H1 (cell line): Measurements from ENCODE around the gene GJC2. TPM values are rescaled to one million over a fixed set of nuclear protein-coding genes. Genes with fewer than 3 reads are reported as not detected.

Experiments
- CTCF ChIA-PET: fragments of 300-600 bp; sonication (Branson Sonifier 250); formaldehyde crosslinking; loops from one replicate; lab custom pipeline; 2021; ENCODE audit not compliant: partially characterized antibody; lab: Charles Lee
- POLR2A ChIA-PET: fragments of 300-600 bp; sonication (Branson Sonifier 250); formaldehyde crosslinking; loops from one replicate; lab custom pipeline; 2021; ENCODE audit warnings: inconsistent platforms; ENCODE audit not compliant: partially characterized antibody; lab: Charles Lee
- DNase-seq, 2 experiments: peaks; one replicate each; pipeline versions ENCODE4 v3.0.0 to v3.0.0-alpha.2; 2010 to 2022; ENCODE audit warnings: low spot score in 2 of 2, low read depth in 1 of 2, mixed read lengths in 1 of 2
- FAIRE-seq: peaks from 2 replicates; lab custom pipeline; 2011; peaks lifted over from hg19 to GRCh38; lab: Jason Lieb, UNC
- H2AFZ ChIP-seq: 2 replicates; pipeline ENCODE4 v1.8.1; 2012; ENCODE audit warnings: low read length, inconsistent platforms
- H2AK5ac ChIP-seq: 2 replicates; pipeline ENCODE4 v1.6.1; 2013; ENCODE audit warnings: low read depth, low read length
- H2BK120ac ChIP-seq: replicated peaks from 2 replicates; pipeline ENCODE3; 2013; ENCODE audit warnings: low read depth, low read length, inconsistent platforms
- H2BK12ac ChIP-seq: 2 replicates; pipeline ENCODE4 v1.6.1; 2013; ENCODE audit warnings: low read depth, low read length
- H2BK15ac ChIP-seq: 2 replicates; pipeline ENCODE4 v1.6.1; 2013; ENCODE audit warnings: low read length
- H2BK20ac ChIP-seq: 2 replicates; pipeline ENCODE4 v1.6.1; 2013; ENCODE audit warnings: low read length
- H2BK5ac ChIP-seq: 2 replicates; pipeline ENCODE4 v1.6.1; 2013; ENCODE audit warnings: low read depth, low read length
- H3K14ac ChIP-seq: 2 replicates; pipeline ENCODE4 v1.6.1; 2013; ENCODE audit warnings: inconsistent platforms; ENCODE audit not compliant: insufficient read length
- H3K18ac ChIP-seq: 2 replicates; pipeline ENCODE4 v1.6.1; 2013; ENCODE audit warnings: low read length; ENCODE audit errors: extremely low read depth
- H3K23ac ChIP-seq: 2 replicates; pipeline ENCODE4 v1.6.1; 2013; ENCODE audit warnings: inconsistent platforms; ENCODE audit not compliant: insufficient read length
- H3K23me2 ChIP-seq: 2 replicates; pipeline ENCODE4 v1.6.1; 2013; ENCODE audit warnings: low read depth, low read length
- H3K27ac ChIP-seq: 2 replicates; pipeline ENCODE4 v1.6.1; 2011; ENCODE audit warnings: low read depth, low read length, inconsistent platforms
- H3K27me3 ChIP-seq, 4 experiments: replicated peaks in 1 of 4; 1 replicate in 1 of 4; 2 replicates in 3 of 4; pipeline versions ENCODE4 v1.6.1 to v1.8.1; 2011 to 2013; ENCODE audit warnings: low read length in 3 of 4, mild to moderate bottlenecking in 3 of 4, inconsistent platforms in 2 of 4, mixed read lengths in 2 of 4, moderate library complexity in 1 of 4; ENCODE audit not compliant: control insufficient read depth in 3 of 4, insufficient read depth in 3 of 4; ENCODE audit errors: extremely low read depth in 1 of 4
- H3K36me3 ChIP-seq, 4 experiments: 2 replicates each; pipeline versions ENCODE4 v1.6.1 to v1.8.1; 2011 to 2013; ENCODE audit warnings: mild to moderate bottlenecking in 4 of 4, low read length in 3 of 4, moderate library complexity in 2 of 4, control low read depth in 1 of 4, inconsistent platforms in 1 of 4; ENCODE audit not compliant: insufficient read depth in 4 of 4, control insufficient read depth in 2 of 4
- H3K4ac ChIP-seq: replicated peaks from 2 replicates; pipeline ENCODE3; 2013; ENCODE audit warnings: low read length, low read depth, mixed read lengths, inconsistent platforms; ENCODE audit not compliant: insufficient read length
- H3K4me1 ChIP-seq, 4 experiments: replicated peaks in 1 of 4; 1 replicate in 1 of 4; 2 replicates in 3 of 4; pipeline versions ENCODE4 v1.6.1 to v1.8.1; 2011 to 2013; ENCODE audit warnings: low read length in 3 of 4, inconsistent platforms in 2 of 4, mixed read lengths in 1 of 4; ENCODE audit not compliant: insufficient read depth in 4 of 4, control insufficient read depth in 3 of 4
- H3K4me2 ChIP-seq, 2 experiments: 2 replicates each; pipeline versions ENCODE4 v1.6.1 to v1.8.1; 2011 to 2013; ENCODE audit warnings: low read depth in 2 of 2, low read length in 2 of 2, control low read depth in 1 of 2, inconsistent platforms in 1 of 2, mild to moderate bottlenecking in 1 of 2; ENCODE audit not compliant: insufficient read depth in 1 of 2
- H3K4me3 ChIP-seq, 4 experiments: fragments of 200-600, 300-600 bp in 1 of 4; sonication (generic), shearing (Covaris generic), sonication (Bioruptor Twin) in 1 of 4; 2 replicates each; pipeline versions ENCODE4 v1.5.1 to v1.8.1; 2011 to 2016; ENCODE audit warnings: low read length in 4 of 4, low read depth in 3 of 4, control low read depth in 2 of 4, inconsistent platforms in 2 of 4, mild to moderate bottlenecking in 2 of 4, mixed read lengths in 1 of 4, moderate library complexity in 1 of 4; ENCODE audit not compliant: insufficient read depth in 2 of 4; ENCODE audit errors: extremely low read depth in 1 of 4
- H3K56ac ChIP-seq: replicated peaks from 2 replicates; pipeline ENCODE3; 2013; ENCODE audit warnings: low read depth, mild to moderate bottlenecking, mixed read lengths, low read length, inconsistent platforms; ENCODE audit not compliant: insufficient read length
- H3K79me1 ChIP-seq: 2 replicates; pipeline ENCODE4 v1.6.1; 2013; ENCODE audit warnings: low read depth, low read length, control low read depth
- H3K79me2 ChIP-seq, 2 experiments: 2 replicates each; pipeline versions ENCODE4 v1.6.1 to v1.8.1; 2012 to 2013; ENCODE audit warnings: low read length in 2 of 2, mild to moderate bottlenecking in 2 of 2, inconsistent platforms in 1 of 2; ENCODE audit not compliant: insufficient read depth in 2 of 2, control insufficient read depth in 1 of 2
- H3K9ac ChIP-seq, 4 experiments: replicated peaks in 1 of 4; 1 replicate in 1 of 4; 2 replicates in 3 of 4; pipeline versions ENCODE4 v1.6.1 to v1.8.1; 2011 to 2013; ENCODE audit warnings: low read depth in 3 of 4, low read length in 3 of 4, control low read depth in 2 of 4, mild to moderate bottlenecking in 2 of 4, moderate library complexity in 2 of 4, inconsistent platforms in 1 of 4; ENCODE audit errors: extremely low read depth in 1 of 4
- H3K9me3 ChIP-seq, 2 experiments: 2 replicates each; pipeline versions ENCODE4 v1.6.1 to v1.8.1; 2012 to 2013; ENCODE audit warnings: mild to moderate bottlenecking in 2 of 2, moderate library complexity in 2 of 2, control low read depth in 1 of 2, inconsistent platforms in 1 of 2, low read depth in 1 of 2, low read length in 1 of 2, mixed read lengths in 1 of 2; ENCODE audit not compliant: insufficient read depth in 2 of 2
- H4K20me1 ChIP-seq, 2 experiments: replicated peaks in 1 of 2; 2 replicates each; pipeline versions ENCODE3 to v1.8.1; 2011 to 2013; ENCODE audit warnings: inconsistent platforms in 2 of 2, low read length in 2 of 2, mild to moderate bottlenecking in 1 of 2; ENCODE audit not compliant: insufficient read depth in 2 of 2, control insufficient read depth in 1 of 2
- H4K5ac ChIP-seq: 2 replicates; pipeline ENCODE4 v1.6.1; 2013; ENCODE audit warnings: low read length, low read depth, mixed read lengths, inconsistent platforms; ENCODE audit not compliant: insufficient read length
- H4K8ac ChIP-seq: 2 replicates; pipeline ENCODE4 v1.8.0; 2013; ENCODE audit warnings: mild to moderate bottlenecking, moderate library complexity, low read length, inconsistent platforms; ENCODE audit not compliant: insufficient read depth; ENCODE audit errors: extremely low read depth
- H4K91ac ChIP-seq: replicated peaks from 2 replicates; pipeline ENCODE3; 2013; ENCODE audit warnings: low read length, mixed read lengths, inconsistent platforms; ENCODE audit not compliant: insufficient read length
- BRCA1 ChIP-seq: IDR thresholded peaks from 2 replicates; pipeline ENCODE4 v1.6.1; 2012; ENCODE audit warnings: low read depth, low read length, improper control_type of control experiment
- CHD2 ChIP-seq: IDR thresholded peaks from 2 replicates; pipeline ENCODE4 v1.6.1; 2012; ENCODE audit warnings: low read length, improper control_type of control experiment
- EGR1 ChIP-seq: IDR thresholded peaks from 2 replicates; pipeline ENCODE4 v1.6.1; 2011; ENCODE audit warnings: low read depth, low read length, borderline replicate concordance
- EP300 ChIP-seq, 2 experiments: IDR thresholded peaks; 1 replicate in 1 of 2; 2 replicates in 1 of 2; pipeline ENCODE4 v1.6.1; 2011 to 2012; ENCODE audit warnings: low read depth in 2 of 2, low read length in 2 of 2, mild to moderate bottlenecking in 2 of 2, borderline replicate concordance in 1 of 2, inconsistent platforms in 1 of 2, moderate library complexity in 1 of 2
- EZH2 ChIP-seq: fragments of 200-600 bp; sonication (generic); IDR thresholded peaks from 2 replicates; pipeline ENCODE4 v1.7.1; 2012; ENCODE audit warnings: low read depth, mild to moderate bottlenecking, moderate library complexity, low read length, inconsistent platforms; ENCODE audit not compliant: severe bottlenecking
- GABPA ChIP-seq: IDR thresholded peaks from 2 replicates; pipeline ENCODE4 v1.6.1; 2011; ENCODE audit warnings: mild to moderate bottlenecking, low read length, moderate library complexity, borderline replicate concordance; ENCODE audit not compliant: insufficient read depth
- KDM5A ChIP-seq: fragments of 200-600 bp; IDR thresholded peaks from 2 replicates; pipeline ENCODE4 v1.7.1; 2012; ENCODE audit warnings: mild to moderate bottlenecking, low read length, inconsistent platforms, mixed read lengths
- NANOG ChIP-seq: IDR thresholded peaks from 2 replicates; pipeline ENCODE4 v1.6.1; 2011; ENCODE audit warnings: low read length, low read depth, mild to moderate bottlenecking, inconsistent platforms; ENCODE audit not compliant: insufficient read depth, poor library complexity, severe bottlenecking
- RBBP5 ChIP-seq: IDR thresholded peaks from 2 replicates; pipeline ENCODE4 v1.7.1; 2012; ENCODE audit warnings: low read depth, mild to moderate bottlenecking, inconsistent platforms, low read length, moderate library complexity, borderline replicate concordance
- YY1 ChIP-seq: IDR thresholded peaks from 2 replicates; pipeline ENCODE4 v1.6.1; 2011; ENCODE audit warnings: low read depth, mild to moderate bottlenecking, low read length
- ZNF274 ChIP-seq: IDR thresholded peaks from 2 replicates; pipeline ENCODE4 v1.7.0; 2012; ENCODE audit warnings: low read length, borderline replicate concordance; ENCODE audit errors: extremely low read depth
- WGBS, 2 experiments: shearing (Covaris generic) in 1 of 2; methylation state at CpG; one replicate each; pipeline versions ENCODE4 v1.1.6 to v1.1.7; 2013 to 2015; ENCODE audit warnings: low lambda C conversion rate in 2 of 2, mixed read lengths in 2 of 2, inconsistent platforms in 1 of 2, low coverage in 1 of 2, missing lambda C conversion rate in 1 of 2; ENCODE audit not compliant: insufficient replicate concordance in 2 of 2, insufficient coverage in 1 of 2, insufficient read length in 1 of 2; ENCODE audit errors: extremely low coverage in 1 of 2, missing lambda C conversion rate in 1 of 2; 5-methylcytosine and 5-hydroxymethylcytosine counted together
- polyA plus RNA-seq, 7 experiments: library from polyadenylated mRNA; depleted of rRNA in 3 of 7; stranded (reverse) in 5 of 7; unstranded in 2 of 7; fragments of >200 nt in 5 of 7; fragments of 200-250 nt in 2 of 7; gene quantifications; 1 replicate in 5 of 7; 2 replicates in 1 of 7; 4 replicates in 1 of 7; pipeline versions ENCODE4 v1.2.1 to v1.2.3, GENCODE V29; 2011 to 2013; ENCODE audit warnings: missing spikeins in 2 of 7, mixed read lengths in 2 of 7
- total RNA-seq: library from RNA; stranded (reverse); fragmentation: NEBNext Ultra II Directional; extraction: Animal tissue kit (Norgen Biotek cat#: 25700); gene quantifications from 2 replicates; pipeline ENCODE4 v1.2.1, GENCODE V29; 2021

The GJC2 gene
- total and polyA plus RNA-seq, 2 of the 8 experiments (the other 6 are each of a cell fraction or from before 2014, with no cell fraction given): 0.17 to 0.54 TPM

DNA sequence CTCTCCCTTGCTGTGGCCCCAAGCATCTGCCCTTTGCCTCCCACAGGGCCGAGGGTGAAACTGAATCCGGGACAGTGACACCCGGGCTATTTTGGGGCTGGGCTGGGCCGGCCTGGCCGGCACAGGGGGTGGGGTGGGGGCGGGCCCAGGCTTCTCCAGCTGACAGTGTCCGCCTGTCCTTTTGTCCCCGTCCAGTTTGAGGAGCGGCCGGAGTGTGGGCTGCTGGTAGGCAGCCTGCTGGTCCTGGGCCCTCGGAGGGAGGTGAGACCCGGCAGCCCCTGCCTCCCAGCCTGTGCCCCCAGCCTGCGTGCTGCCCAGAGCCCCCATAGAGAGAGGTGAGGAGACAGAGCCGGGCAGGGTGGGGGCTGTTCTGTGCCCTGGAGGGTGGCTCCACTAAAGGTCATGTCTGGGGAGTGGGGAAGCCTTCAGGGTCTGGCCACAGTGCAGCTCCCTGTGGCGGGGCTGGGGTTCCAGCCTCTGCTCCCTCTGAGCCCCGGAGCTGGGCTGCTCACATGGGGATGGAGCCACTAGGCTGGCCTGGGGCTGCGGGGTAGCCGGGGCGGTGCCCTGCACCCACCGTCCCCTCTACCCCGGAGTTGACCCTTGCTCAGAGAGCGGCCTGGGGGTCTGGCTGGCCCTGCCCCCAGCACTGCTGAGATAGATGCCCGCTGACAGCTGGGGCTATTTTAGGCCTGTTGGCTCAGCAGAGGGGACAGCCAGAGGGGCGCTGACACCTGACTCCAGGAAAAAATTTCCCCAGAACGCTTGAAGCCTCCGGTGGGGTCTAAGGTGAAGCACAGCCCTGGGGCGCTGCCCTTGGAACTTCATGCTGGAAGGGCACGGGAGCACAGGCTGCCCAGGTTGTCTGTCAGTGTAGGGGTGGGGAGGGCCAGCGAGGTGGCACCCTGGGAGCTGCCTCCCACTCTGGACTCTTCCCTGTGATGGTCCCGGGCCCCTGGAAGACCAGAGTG, 58.4 kb downstream of the GJC2 start, which contains the start of gene OBSCN:
OBSCN (plus strand) TSS at position 194 of the 971 bp plus-strand sequence. CDS start 3,740 bp downstream, outside the sequence.
- Histone ChIP-seq H2BK20ac (no peak within 1 kb of the TSS), H3K4me1 (peaks cover 0 to 4% (median 4%) of the 10 kb centered on the region in 4 experiments; a peak in 4 of 7 replicates), H3K4ac (no peak within 1 kb of the TSS), H3K18ac (no peak within 1 kb of the TSS), H2BK15ac (no peak within 1 kb of the TSS), H2BK5ac (no peak within 1 kb of the TSS), H2AFZ (no peak within 1 kb of the TSS), H3K9me3 (no peaks in the 10 kb centered on the region), H2BK120ac (no peak within 1 kb of the TSS), H3K79me1 (no peaks in the 10 kb centered on the region), H4K20me1 (peaks cover 2% of the 10 kb centered on the region in 2 experiments), H3K4me3 (no peak within 1 kb of the TSS), H3K23ac (no peak within 1 kb of the TSS), H2AK5ac (no peak within 1 kb of the TSS), H4K5ac (no peak within 1 kb of the TSS), H3K23me2 (peaks cover 8% of the 10 kb centered on the region; the same call in 1 of the 2 replicates), H3K56ac (no peak within 1 kb of the TSS), H3K27ac (no peak within 1 kb of the TSS), H4K91ac (no peak within 1 kb of the TSS), H3K9ac (no peak within 1 kb of the TSS), H3K27me3 (peaks cover 2 to 34% (median 17%) of the 10 kb centered on the region in 4 experiments; a peak in 6 of 7 replicates), H3K36me3 (no peaks in the 10 kb centered on the region), H3K14ac (no peak within 1 kb of the TSS), H2BK12ac (no peak within 1 kb of the TSS), H3K79me2 (no peaks in the 10 kb centered on the region), H4K8ac (peak within 1 kb of the TSS; percentile 51), H3K4me2 (no peak within 1 kb of the TSS)
- WGBS, 2 experiments: 82% methylated on average over 15 of the region's 30 CpGs; no CpG with 5 or more reads in 1 of the 2 experiments
- ChIA-PET CTCF (interaction anchor here (1.3 to 2.9 kb wide), 2 partner anchors 28 to 77 kb away, joined by 3 to 10 read pairs; no protein-coding TSS in a partner anchor), POLR2A (no interaction called here)
- DNase-seq: no peak
- FAIRE-seq: no peak
- TF ChIP-seq KDM5A: no peak
- no peak for TF ChIP-seq BRCA1
- no peak for TF ChIP-seq CHD2
- TF ChIP-seq GABPA: no peak
- no peak for TF ChIP-seq EZH2
- TF ChIP-seq YY1: no peak
- no peak for TF ChIP-seq EP300 (IDR thresholded peaks at IDR 0.05; ENCODE audit: borderline replicate concordance in 1 of 2, low read depth in 2 of 2, low read length in 2 of 2)
- no peak for TF ChIP-seq ZNF274
- no peak for TF ChIP-seq NANOG
- no peak for TF ChIP-seq RBBP5
- no peak for TF ChIP-seq EGR1
